ENCODE measurements around the gene TOX4. TPM values are rescaled to one million over a fixed set of nuclear protein-coding genes. Genes with fewer than 3 reads are reported as not detected.

The TOX4 gene
- total and polyA plus RNA-seq, 2 of the 8 experiments (the other 6 are each of a cell fraction or from before 2014, with no cell fraction given): 51.5 to 58.3 TPM

GRCh38 chr14:21509432-21510143 lies 32.6 kb downstream of the TOX4 start (continued):
- TF ChIP-seq SP4 (IDR thresholded peaks at IDR 0.05; ENCODE audit: low read length) (no peak), GTF2F1 (IDR thresholded peaks at IDR 0.05; ENCODE audit: borderline replicate concordance, low read depth, low read length) (no peak), CEBPB (IDR thresholded peaks at IDR 0.05; ENCODE audit: low read depth, low read length) (no peak), CHD2 (IDR thresholded peaks at IDR 0.05; ENCODE audit: low read length) (no peak), CBX5 (IDR thresholded peaks at IDR 0.05; ENCODE audit: low read depth, low read length) (no peak), NRF1 (IDR thresholded peaks at IDR 0.05; ENCODE audit: low read depth, low read length) (no peak), SAP30 (IDR thresholded peaks at IDR 0.05; ENCODE audit: insufficient read depth, insufficient replicate concordance, low read length) (no peak), POU5F1 (IDR thresholded peaks at IDR 0.05; ENCODE audit: low read depth, low read length) (no peak), JUN (IDR thresholded peaks at IDR 0.05; ENCODE audit: low read depth, low read length) (no peak), SIRT6 (IDR thresholded peaks at IDR 0.05; ENCODE audit: low read length) (no peak)
